Activated effector memory CD4-positive, alpha-beta T cell treated with anti-CD3 and anti-CD28 coated beads, Interleukin-2, amount 50 U/mL, for 16 hours (primary cell): ENCODE measurements around the gene GH2.
A peak's percentile ranks its signal among the peaks of the same experiment; 100 is the strongest.
"Not testable (repeated sequence)": the region's sequence is repeated elsewhere in the genome, so short reads cannot be mapped to it uniquely, and the experiment has no call there.

Source experiments
- DNase-seq: peaks from one replicate; pipeline ENCODE4 v3.0.0-alpha.2; 2020

Gene GH2

GRCh38 chr17:63881935-63882601 lies at the start of gene GH2:
Gene GH2, minus strand, starts transcription at chr17:63881944. Its CDS starts 143 bp downstream, at chr17:63881801.
- peak; percentile 84 for DNase-seq

GRCh38 chr17:63930951-63931575 lies 49.3 kb upstream of the GH2 start:
- DNase-seq = peak; percentile 87

DNA sequence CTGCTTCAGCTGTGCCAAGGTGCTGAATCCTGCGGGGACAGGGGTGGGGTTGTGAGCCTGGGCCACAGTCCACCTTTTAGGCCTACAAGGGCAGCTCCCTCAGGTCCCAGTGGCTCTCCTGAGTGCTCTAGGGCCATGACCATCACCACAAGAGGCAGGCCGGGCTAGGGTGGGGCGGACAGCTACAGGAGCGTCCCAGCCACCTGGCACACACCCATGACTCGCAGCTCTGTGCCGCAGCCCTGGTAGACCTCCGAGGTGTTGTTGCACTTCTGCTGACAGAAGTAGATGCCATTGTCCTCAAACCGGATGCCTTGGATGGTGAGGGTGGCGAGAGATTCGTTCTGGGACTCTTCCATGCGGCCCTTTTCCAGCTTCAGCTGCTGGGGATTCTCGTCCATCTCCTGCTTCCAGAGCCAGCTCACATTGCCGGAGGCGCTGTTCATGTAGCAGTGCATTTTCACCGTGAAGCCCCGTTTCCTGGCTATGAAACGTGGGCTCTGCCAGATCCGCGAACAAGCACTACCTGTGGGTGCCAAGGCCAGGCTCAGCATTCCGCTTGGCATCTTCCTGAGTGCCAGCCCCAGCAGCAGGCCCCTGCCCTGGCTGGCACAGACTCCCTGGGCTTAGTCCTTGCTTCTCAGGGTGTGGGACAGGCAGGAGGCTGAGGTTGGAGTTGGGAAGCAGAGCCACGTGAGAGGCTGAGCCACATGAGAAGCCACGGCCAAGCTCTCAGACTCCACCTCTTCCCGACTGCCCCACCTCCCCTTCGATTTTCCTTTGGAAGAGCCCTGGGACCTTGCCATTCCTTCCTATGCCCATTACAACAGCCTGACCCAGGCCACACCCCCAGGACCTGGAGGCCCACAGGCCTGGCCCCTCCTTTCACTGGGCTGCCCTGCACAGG lies 48.4 kb upstream of the GH2 start:
- DNase-seq = no peak

GRCh38 chr17:63928966-63929695 lies 47.4 kb upstream of the GH2 start:
- DNase-seq = no peak

DNA sequence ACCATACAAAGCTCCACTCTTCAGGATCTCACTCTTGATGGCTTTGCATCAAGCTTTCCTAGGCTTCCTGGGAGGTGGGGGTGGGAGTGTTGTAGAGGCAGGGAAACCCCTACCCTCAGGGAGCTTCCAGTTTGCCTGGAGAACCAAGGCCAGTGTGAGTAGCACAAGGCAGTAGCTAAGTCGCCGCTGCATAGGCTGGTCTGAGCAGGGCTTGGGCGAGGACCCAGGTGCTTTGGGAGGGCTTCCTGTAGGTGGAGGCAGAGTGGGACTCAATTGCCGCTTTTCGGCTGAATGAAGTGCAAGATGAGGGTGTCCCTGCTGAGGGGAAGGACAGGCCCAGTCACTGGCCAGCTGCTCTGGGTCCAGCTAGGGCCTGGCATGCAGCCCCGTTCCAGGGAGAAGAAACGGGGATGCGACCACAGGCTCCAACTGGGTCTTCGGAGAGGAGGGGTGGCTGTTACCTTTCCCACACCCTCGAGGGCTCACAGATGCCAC lies 46.5 kb upstream of the GH2 start:
- DNase-seq = no peak

DNA sequence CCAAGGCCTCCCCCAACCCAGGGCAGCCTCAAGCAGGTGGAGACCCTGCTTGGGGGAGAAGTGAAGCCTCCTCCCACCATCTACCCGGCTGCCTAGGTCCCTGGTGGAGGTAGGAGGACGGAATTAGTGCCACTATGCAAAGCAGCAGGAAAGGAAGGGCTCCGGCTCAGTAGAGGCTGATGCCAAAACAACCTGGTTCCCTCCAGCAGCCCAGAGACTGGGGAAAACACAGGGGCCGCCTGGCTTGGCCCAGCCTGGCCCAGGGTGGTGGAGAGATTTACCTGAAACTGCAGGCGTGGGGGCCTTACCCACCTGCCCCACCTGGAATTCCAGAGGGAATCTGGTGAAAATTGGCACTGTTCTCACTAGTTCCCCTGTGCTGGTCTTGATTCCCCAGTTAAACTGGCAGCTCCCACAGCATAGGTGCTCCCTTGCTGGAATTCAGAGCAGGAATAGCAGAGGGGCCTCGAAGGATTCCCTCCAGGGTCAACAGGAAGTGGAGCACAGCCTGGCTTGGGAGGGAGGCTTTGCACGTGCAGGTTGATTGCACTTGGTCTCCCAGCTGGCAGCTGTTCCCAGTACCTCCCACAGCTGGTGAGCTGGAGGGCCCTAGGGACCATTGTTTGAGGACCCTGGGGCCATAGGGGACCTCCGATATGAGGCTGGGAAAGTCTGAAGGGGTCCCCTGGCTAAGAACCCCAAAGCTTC lies 45.9 kb upstream of the GH2 start:
- DNase-seq = no peak

- no peak for DNase-seq
Measured at GRCh38 chr17:63926164-63926563, 44.4 kb upstream of the GH2 start.

DNA sequence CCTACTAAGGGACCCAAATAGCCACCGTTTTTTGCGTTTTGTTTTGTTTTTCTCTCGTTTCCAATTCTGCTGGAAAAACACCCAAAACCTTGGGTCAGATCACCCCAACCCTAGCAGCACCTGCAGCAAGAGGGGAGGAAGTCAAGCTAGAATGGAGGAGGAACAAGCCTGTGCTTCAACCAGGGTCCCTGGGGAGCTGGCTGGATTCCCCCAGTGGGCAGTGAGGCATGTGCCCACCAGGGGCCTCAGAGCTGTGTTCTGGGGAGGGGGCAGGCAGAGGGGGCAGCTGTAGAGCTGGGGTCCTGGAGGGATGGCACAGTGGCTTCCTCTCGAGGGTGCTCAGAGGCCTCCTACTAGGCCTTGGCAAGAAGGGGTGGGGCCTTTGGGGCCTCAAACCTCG lies 43.9 kb upstream of the GH2 start:
- DNase-seq = no peak

GRCh38 chr17:63922402-63922801 lies 40.7 kb upstream of the GH2 start:
- DNase-seq = not testable (repeated sequence)

GRCh38 chr17:63920779-63921178 lies 39.0 kb upstream of the GH2 start:
- DNase-seq = not testable (repeated sequence)

- DNase-seq = not testable (repeated sequence)
Measured at GRCh38 chr17:63920050-63920449, 38.3 kb upstream of the GH2 start.

DNA sequence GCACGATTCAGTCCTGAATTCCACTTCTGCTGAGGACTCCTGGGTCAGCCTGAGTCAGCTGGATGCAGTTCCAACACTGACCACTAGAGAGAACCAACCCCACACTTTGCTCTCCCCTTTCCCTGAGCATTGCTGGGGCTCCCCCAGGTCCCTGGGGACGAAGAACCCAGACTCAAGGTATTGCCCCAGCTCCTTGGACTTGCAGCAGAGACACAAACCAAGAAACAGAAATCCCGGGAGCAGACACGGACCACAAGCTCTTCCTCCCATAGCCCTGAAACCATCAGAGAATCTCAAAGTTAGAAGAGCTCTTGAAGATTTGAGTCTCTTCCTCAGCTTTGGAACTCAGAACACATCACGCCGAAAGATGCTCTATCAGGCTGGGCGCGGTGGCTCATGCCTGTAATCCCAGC lies 37.6 kb upstream of the GH2 start:
- peak; percentile 85 for DNase-seq

- not testable (repeated sequence) for DNase-seq
Measured at GRCh38 chr17:63918789-63919305, 37.1 kb upstream of the GH2 start, which contains the start of gene GH1. Gene GH1, minus strand, starts transcription at chr17:63918839. Its CDS starts 63 bp downstream, at chr17:63918776.

GRCh38 chr17:63918305-63918704 lies 36.6 kb upstream of the GH2 start:
- DNase-seq = no peak

- peak; percentile 44 for DNase-seq
Measured at GRCh38 chr17:63917646-63918045, 35.9 kb upstream of the GH2 start.

- DNase-seq = peak; percentile 10
Measured at GRCh38 chr17:63917206-63917605, 35.5 kb upstream of the GH2 start.

- peak; percentile 12 for DNase-seq
Measured at GRCh38 chr17:63916566-63917185, 34.9 kb upstream of the GH2 start.

DNA sequence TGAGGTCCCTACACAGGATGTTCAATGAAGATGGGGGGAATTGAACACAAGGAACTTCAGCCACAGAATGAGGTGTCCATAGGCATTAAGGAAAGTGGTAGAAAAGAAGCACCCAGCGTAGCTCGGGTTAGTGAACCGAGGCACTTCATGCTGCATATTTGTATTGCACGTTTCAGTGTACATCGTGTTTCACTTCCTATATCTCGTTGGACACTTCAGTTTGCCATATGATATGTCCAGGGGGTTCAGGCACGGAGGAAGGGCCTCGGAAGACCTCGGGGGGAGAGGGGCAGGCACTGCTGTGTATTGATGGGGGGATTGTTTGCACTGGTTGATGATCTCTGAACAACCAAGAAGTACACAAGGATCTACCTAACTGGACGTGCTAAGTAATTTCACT lies 34.0 kb upstream of the GH2 start:
- DNase-seq = peak; percentile 30

DNA sequence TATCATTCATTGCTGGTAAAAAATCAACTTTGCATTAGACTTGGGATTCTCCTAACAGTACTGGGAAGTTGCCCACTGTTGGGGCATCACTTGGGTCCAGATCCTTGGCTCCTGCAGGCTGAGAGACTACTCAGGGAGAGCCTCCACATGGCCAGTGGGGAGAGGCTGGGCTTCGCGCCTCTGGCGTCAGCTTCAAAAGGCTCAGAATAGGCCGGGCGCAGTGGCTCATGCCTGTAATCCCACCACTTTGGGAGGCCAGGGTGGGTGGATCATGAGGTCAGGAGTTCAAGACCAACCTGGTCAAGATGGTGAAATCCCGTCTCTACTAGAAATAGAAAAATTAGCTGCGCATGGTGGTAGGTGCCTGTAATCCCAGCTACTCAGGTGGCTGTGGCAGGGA lies 32.7 kb upstream of the GH2 start:
- DNase-seq = peak; percentile 14

DNA sequence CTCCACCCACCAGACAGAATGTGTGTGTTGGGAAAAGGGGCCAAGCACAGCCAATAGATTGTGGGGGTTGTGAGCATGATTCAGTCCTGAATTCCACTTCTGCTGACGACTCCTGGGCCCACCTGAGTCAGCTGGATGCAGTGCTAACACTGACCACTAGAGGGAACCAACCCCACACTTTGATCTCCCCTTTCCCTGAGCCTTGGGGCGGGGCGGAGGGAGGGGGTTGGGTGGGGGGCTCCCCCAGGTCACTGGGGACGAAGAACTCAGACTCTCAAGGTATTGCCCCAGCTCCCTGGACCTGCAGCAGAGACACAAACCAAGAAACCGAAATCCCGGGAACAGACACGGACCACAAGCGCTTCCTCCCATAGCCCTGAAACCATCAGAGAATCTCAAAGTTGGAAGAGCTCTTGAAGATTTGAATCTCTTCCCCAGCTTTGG lies 29.9 kb upstream of the GH2 start:
- DNase-seq = peak; percentile 85

- peak; percentile 56 for DNase-seq
Measured at GRCh38 chr17:63911041-63911635, 29.4 kb upstream of the GH2 start, which contains the start of gene CSHL1. Gene CSHL1, minus strand, starts transcription at chr17:63911258. Its CDS starts 62 bp downstream, at chr17:63911196.
